Measurements from ENCODE around the gene TTC9B.

TTC9B gene

DNA sequence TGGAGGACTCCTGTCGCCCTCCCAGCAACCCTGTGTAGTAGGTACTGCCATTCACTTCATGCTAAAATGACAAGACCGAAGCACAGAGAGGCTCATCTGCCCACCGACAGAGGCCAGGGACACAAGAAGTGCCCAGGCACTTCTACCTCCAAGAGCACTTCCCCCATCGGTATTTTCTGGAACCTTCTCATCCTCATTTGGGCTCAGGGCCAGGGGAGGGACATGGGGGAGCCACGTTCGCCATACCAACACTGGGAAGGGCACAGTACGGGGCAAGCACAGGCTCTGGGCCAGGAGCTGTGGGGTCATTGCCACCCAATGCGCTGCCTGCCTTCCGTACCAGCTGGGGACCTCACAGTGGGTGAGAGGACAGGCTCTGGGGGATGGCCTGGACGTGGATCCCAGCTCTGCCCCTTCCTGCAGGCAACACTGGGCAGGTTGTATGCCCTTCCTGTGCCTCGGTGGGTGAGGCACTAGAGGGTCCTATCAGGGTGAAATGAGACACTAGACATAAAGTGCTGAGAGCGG is 29.6 kb upstream of the TTC9B start:
- no peak for DNase-seq (ENCODE audit: low read depth)

DNA sequence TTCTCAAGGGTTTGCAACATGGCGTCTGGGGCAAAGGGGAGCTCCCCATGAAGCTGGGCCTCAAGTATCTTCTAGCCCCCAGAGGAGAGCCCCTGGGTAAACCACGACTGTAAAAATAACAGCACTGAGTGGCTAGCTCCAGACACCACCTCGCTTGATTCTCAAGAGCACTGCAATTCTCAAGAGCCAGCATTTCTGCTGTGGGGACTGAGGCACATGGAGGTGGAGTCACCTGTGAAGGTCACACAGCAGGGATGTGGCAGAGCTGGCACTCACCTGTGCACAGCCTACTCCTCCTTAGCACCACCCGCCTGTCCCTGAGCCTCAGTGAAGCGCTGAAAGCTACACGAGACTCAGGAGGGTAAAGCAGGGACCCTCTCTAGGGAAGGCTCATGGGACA is 29.0 kb upstream of the TTC9B start:
- DNase-seq (ENCODE audit: low read depth) = no peak

DNA sequence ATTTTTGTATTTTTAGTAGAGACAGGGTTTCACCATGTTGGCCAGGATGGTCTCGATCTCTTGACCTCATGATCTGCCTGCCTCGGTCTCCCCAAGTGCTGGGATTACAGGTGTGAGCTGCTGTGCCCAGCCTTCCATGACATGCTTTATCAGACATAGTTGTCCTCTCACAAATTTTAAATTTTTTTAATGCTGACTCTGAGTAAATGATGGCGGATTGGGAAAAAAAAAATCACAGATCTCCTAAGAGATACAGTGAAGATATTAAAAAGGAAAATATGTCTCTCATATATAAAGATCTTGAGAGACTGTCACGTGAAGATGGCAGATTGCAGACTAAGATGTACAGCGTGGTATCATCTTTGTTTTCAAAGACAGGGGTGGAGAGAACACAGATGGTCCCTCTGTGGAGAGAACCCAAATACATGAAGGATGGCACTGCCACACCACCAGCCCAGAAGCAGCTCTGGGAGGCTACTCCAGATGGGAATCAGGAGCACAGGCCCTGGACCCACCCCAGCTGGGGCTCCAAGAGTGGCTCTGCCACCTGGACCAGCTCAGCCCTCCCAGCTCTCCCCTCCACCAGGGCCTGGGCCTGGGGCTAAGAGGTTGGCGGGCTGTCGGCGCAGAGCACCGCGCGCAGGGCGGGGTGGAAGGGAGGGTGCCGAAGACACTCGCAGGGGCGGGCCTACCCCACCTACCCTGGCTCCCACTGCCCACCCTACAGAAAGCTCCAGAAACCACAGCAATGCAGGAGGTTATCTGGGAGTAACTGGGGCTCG is 28.3 kb upstream of the TTC9B start:
- DNase-seq (ENCODE audit: low read depth) = no peak

- no peak for DNase-seq (ENCODE audit: low read depth)
Observed at GRCh38 chr19:40245506-40246128, 27.4 kb upstream of the TTC9B start.

DNA sequence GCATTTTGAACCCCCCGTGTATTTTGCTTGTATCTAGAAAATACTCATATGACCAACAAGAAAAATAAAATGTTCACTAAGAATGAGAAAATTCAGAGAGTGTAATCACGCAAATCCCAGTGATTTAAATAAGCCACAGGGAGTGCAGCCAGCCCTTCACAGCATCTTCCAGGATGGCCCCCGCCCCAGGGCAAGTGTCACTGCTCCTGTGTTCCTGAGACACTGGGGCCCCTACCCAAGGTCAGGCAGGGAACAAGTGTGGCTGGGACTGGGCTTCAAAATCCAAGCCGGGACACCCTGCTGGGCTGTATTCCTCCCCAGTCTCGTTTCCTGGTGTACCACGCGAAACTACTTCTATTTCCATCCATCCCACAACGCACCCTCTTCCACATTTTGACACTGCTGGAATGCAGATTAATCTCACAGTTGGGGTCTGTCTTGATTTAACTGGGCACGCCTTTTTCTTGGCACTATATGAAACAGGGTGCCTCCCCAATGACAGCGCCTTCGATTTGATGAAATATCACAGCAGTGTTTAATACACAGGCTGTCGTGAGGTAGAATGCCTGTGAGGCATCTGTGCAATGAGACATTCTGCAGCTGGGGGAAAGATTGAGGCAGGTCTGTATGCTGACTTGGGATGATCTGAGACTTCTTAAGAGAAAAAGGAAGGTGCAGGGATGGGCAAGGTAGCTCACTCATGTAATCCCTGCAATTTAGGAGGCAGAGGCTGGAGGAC is 26.6 kb upstream of the TTC9B start:
- no peak for DNase-seq (ENCODE audit: low read depth)

GRCh38 chr19:40243181-40243580 is 25.0 kb upstream of the TTC9B start:
- DNase-seq (ENCODE audit: low read depth) = no peak

DNA sequence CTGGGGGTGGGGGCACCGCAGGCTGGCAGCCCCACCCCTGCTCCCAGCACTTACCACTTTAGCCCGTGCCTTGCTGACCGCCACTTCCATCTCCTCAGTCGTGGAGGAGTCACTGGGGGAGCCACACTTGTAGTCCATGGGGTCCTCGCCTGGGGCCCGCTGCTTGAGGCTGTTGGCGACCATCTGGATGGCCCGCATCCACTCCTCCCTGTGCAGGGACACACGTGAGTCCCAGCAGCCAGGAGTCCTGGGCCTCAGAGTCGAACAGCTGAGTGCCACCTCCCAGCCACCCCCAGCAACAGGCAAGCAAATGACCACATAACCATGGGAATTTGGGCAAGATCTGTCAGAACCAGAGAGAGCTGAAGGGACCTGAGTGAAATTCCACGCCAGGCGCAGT is 24.3 kb upstream of the TTC9B start:
- no peak for DNase-seq (ENCODE audit: low read depth)

DNA sequence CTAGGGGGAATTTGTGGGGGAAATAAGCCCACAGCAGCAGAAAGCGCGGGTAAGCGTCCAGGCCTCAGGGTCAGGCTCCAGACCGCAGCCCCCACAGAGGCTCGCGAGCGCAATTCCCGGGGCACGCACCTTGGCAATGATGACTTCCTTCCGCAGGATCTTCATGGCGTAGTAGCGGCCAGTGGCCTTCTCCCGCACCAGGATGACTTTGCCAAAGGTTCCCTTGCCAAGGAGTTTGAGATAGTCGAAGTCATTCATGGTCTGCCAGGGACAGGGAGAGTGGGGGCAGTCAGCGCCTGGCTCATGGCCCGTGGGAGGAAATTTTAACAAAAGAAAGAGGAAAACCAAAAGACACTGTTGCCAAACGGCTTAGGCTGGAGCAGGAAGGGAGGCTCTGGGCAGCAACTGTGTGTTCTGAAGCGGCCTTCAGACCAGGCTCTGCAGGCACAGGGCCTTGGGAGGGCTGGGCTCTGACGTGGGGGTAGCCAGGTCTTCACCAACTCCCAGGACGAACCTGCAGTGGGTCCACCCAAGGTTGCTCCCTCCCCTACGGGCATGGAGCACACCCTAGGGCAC is 23.7 kb upstream of the TTC9B start:
- no peak for DNase-seq (ENCODE audit: low read depth)

GRCh38 chr19:40241125-40241808 is 23.1 kb upstream of the TTC9B start:
- no peak for DNase-seq (ENCODE audit: low read depth)

DNA sequence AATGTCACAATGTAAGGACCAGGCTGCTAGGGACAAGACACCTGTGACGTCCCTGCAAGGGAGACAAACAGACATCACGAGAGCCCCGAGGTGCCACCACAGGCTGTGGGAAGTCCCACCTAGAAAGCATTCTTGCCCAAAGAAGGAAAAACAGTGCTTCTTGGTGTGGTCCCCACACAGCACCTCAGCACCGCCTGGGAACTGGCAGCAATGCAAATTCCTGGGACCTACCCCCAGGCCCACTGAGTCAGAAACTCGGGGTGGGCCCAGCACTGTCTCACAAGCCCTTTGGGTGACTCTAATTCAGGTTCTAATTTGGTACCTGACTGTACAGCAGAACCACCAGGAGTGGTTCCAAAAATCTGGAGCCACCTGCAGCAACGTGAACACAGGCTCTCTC is 22.1 kb upstream of the TTC9B start:
- no peak for DNase-seq (ENCODE audit: low read depth)

DNA sequence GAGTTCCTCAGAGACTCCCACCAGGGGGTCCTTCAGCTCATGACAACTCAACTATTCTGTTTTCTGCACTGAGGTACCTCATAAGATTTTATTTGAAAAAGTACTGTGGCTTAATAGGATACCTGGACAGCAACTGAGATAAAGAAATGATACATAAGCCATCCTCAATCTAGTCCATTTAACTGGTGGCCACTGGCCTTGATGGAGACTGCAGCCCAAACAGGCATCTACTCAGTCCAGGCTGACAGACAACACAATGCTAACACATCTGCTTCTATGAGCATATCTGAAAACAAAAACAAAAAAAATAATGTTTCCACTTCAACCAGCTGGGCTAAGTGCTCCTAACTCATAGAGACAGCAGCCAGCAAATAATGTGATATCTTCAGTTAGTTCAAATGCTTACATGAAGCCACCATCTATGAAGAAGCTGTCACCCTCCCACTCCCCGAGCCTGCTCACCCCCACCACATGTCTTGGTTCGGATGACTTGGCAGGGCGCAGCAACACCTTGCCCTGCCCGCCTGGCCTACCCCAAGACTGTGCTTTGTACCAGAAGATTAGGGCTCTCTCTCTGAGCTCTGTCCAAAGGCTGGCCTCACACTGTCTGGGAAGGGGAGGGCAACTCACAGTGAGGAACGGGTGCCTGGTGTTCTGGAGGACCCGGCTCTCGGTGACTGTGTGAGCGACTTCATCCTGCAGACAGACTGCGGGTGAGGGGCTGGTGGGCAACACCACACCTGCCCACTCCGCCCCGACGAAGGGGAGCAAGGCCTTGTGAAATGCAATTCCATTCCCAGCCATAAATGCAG is 21.4 kb upstream of the TTC9B start:
- no peak for DNase-seq (ENCODE audit: low read depth)

- no peak for DNase-seq (ENCODE audit: low read depth)
Observed at GRCh38 chr19:40238775-40239174, 20.6 kb upstream of the TTC9B start.

DNA sequence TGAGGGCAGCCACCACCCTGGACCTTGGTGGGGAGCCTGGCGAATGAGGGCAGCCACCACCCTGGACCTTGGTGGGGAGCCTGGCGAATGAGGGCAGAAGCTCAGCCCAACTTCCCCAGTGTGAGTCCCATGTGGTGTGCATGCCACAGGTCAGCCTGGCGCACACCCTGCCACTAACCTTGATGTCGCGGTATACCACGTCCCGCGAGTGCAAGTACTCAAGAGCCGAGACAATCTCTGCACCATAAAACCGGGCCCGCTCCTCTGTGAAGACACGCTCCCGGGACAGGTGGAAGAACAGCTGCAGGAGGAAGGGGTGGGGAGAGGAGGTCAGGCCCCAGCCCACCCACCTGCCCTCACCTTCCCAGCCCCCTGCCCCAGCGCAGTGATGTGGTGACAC is 19.6 kb upstream of the TTC9B start:
- DNase-seq (ENCODE audit: low read depth) = no peak

DNA sequence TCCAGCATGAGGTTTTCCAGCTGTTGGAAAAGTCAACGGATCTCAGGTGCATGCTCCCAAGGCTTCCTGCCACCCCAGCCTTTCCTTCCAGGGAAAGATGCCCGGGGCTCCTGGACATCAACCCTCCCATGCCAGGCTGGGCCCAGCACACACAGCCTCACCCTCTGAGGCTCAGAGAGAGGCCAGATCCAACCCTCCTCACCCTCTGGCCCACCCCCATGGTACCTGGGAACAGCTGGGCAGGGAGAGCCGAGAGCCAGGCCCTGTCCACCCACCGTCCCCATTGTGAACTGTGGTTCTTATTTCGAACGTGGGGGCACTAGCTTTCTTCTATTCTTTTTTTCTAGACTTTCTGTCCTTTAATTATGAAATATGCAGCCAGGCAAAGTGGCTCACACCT is 18.2 kb upstream of the TTC9B start:
- no peak for DNase-seq (ENCODE audit: low read depth)

- no peak for DNase-seq (ENCODE audit: low read depth)
Observed at GRCh38 chr19:40236026-40236355, 17.8 kb upstream of the TTC9B start.

DNA sequence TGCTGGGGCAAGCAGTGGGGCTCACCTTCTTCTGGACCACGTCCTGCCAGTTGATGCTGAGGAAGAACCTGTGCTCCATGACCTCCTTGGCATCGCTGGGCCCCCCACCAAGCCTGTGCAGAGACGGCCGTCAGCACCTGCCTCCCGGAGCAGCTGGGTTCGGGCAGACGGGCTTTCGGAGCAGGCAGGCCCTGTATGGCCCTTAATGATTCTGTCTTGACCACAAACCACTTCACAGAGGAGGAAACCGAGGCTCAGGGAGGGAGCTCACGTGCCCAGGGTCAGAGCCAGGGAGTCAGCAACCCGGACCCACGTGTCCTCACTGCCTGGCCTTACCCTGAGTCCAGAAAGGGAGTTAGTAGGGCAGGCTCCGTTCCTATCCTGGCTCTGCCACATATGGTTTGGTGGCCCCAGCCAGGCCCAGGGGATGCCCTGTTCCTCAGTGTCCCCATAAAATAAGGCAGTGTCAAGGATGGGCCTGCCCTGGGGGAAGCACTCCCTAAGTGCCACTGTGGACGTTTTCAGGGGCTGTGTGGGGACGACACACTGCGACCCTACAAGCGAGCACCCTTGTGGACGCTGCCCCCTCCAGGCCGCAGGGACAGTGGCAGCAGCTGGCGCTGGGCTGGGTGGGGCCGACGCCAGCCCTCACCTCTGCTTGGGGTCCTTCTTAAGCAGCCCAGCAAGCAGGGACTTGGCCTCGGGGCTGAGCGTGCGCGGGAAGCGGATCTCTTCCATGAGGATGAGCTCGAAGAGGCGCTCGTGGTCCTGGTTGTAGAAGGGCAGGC is 17.2 kb upstream of the TTC9B start:
- no peak for DNase-seq (ENCODE audit: low read depth)

DNA sequence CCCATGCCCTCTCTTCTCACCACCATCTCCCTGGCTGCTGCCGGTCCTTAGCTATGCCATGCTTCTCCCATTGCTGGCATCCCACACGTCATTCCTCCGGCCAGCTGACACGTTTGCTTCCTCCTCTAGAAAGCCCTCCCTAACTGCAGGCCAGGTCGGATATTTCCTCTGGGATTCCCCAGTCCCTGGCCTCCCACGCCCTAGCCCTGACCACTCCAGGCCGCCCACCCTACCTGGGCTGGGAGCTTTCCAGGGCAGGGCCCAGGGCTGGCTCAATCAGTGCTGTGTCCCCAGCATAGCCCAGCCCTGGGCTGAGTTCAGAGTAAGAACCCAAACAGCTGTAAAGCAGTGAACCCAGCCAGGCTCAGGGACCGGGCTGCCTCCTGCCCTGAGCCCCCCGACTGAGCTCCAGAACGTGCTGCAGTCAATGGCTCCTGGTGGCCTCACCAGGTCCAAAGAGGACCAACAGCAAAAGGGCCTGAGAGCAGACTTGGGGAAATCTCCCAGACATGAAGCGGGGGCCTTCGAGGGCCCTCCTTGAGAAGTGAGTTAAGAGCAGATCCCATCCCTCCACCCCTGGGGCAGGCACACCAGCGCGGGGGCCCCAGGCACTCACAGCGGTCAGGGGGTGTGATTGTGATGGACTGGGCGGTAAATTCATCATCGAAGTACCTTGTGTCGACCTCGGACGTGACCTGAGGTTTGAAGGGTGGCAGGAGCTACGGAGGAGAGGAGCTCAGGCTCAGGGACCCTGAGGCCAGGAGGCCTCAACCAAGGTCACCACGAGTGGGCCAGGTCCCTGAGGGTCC is 16.4 kb upstream of the TTC9B start:
- DNase-seq (ENCODE audit: low read depth) = no peak

GRCh38 chr19:40233811-40234389 is 15.7 kb upstream of the TTC9B start:
- no peak for DNase-seq (ENCODE audit: low read depth)
